ENCODE results near the gene TRAK1. TPM values are rescaled to one million over a fixed set of nuclear protein-coding genes. Genes with fewer than 3 reads are reported as not detected.
A peak's percentile ranks its signal among the peaks of the same experiment; 100 is the strongest.

Gene TRAK1
- total and polyA plus RNA-seq, 10 of the 15 experiments (the other 5 are each of a cell fraction or from before 2014, with no cell fraction given): 6.6 to 46.2 (median 23.7) TPM

DNA sequence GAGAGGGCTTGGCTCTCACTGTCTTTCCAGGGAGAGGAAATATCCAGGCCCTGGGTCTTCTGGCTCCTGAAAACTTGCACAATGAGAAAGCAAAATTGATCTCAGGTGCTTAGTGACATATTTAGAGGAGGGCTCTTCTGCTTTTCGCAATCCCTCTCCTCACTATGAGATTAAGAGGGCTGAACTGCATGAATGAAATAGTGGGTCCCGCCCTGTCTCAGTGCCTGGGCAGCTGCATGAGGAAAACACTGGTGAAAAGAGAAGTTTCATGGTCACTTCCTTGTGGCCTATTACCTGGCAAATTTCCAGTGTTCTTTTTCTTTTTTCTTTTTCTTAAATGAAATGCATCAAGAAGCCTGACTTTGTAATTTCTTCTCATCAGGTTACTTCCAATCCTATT is 73.5 kb downstream of the TRAK1 start:
- Histone ChIP-seq H3K9ac (ENCODE audit: control insufficient read depth, insufficient read depth, low read length) (no peak overlapping the region), H3K9me3 (replicated peaks; ENCODE audit: control insufficient read depth, insufficient read depth, low read length) (no peaks in the 10 kb centered on the region), H3K79me2 (ENCODE audit: control insufficient read depth, insufficient read depth, low read length) (peaks cover 26% of the 10 kb centered on the region), H4K20me1 (ENCODE audit: control insufficient read depth, insufficient read depth) (no peaks in the 10 kb centered on the region), H3K4me1 (ENCODE audit: control insufficient read depth, insufficient read depth, low read length) (peaks cover 18% of the 10 kb centered on the region), H2AFZ (ENCODE audit: control insufficient read depth, low read depth, low read length) (no peak overlapping the region), H3K27me3 (replicated peaks in 1 of 2; ENCODE audit: control insufficient read depth in 2 of 2, insufficient read depth in 2 of 2, low read length in 1 of 2) (no peaks in the 10 kb centered on the region), H3K4me2 (ENCODE audit: control insufficient read depth, insufficient read depth) (no peak overlapping the region), H3K36me3 (ENCODE audit: control insufficient read depth in 2 of 2, insufficient read depth in 2 of 2, low read length in 1 of 2) (no peaks in the 10 kb centered on the region; a peak in 1 of 4 replicates), H3K27ac (ENCODE audit: control insufficient read depth, insufficient read depth) (peak overlapping the region; percentile 30; the same call in 1 of the 2 replicates), H3K4me3 (no peak overlapping the region)
- FAIRE-seq (no peak), ATAC-seq (no peak), DNase-seq (ENCODE audit: low read depth, low spot score) (no peak)
- BruUV-seq (replicated peaks): no TSS peak
- CTCF ChIA-PET: no interaction called here
- WGBS (ENCODE audit: insufficient coverage, insufficient replicate concordance, low lambda C conversion rate, missing lambda C conversion rate): 90% methylated on average over 2 of the region's 2 CpGs
- RAD21 ChIA-PET (ENCODE audit: unreplicated experiment): no interaction called here
- TF ChIP-seq EP300 (IDR thresholded peaks at IDR 0.05; ENCODE audit: borderline replicate concordance in 1 of 2, control insufficient read depth in 1 of 2, low read depth in 2 of 2, low read length in 2 of 2): no peak
- no peak for TF ChIP-seq HDAC6 (IDR thresholded peaks at IDR 0.05; ENCODE audit: unreplicated experiment)
- SMC1A ChIA-PET (ENCODE audit: uncharacterized antibody, unreplicated experiment): no interaction called here
- intact Hi-C loops (cut with micrococcal nuclease; ENCODE audit: unreplicated experiment) (no loop called here), in situ Hi-C loops (cut with MboI) (no loop called here)
- POLR2A ChIA-PET: no interaction called here

DNA sequence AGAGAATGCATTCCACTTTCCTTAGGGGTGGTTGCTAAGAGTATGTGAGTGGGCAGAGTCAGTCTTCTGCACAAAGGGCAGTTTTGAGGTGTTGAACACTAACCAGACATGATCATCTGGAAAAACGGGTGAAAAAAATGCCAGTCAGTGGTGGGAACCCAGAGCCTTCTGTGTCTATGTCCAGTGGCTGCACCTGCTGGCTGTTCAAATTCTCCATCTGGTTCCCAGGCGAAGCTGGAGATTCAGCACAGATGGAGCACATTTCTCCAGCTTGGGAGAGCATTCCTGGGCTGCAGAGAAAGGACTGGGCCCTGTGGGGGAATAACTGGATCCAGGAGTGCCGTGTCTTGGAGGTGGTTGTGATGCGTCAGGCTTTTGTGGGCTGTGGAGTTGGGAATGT is 74.1 kb downstream of the TRAK1 start:
- ChIA-PET RAD21 (ENCODE audit: unreplicated experiment) (no interaction called here), CTCF (no interaction called here), SMC1A (ENCODE audit: uncharacterized antibody, unreplicated experiment) (no interaction called here), POLR2A (no interaction called here)
- no peak overlapping the region for H2AFZ ChIP-seq (ENCODE audit: control insufficient read depth, low read depth, low read length)
- DNase-seq (ENCODE audit: low read depth, low spot score) (no peak), ATAC-seq (no peak), FAIRE-seq (no peak)
- H3K9me3 ChIP-seq (replicated peaks; ENCODE audit: control insufficient read depth, insufficient read depth, low read length): no peaks in the 10 kb centered on the region
- H3K79me2 ChIP-seq (ENCODE audit: control insufficient read depth, insufficient read depth, low read length): peaks cover 26% of the 10 kb centered on the region
- peaks cover 17% of the 10 kb centered on the region for H3K4me1 ChIP-seq (ENCODE audit: control insufficient read depth, insufficient read depth, low read length)
- H3K4me3 ChIP-seq: no peak overlapping the region
- no peaks in the 10 kb centered on the region; a peak in 1 of 4 replicates for H3K36me3 ChIP-seq (ENCODE audit: control insufficient read depth in 2 of 2, insufficient read depth in 2 of 2, low read length in 1 of 2)
- H3K27ac ChIP-seq (ENCODE audit: control insufficient read depth, insufficient read depth): no peak overlapping the region
- 97% methylated on average over 4 of the region's 4 CpGs for WGBS (ENCODE audit: insufficient coverage, insufficient replicate concordance, low lambda C conversion rate, missing lambda C conversion rate)
- intact Hi-C loops (cut with micrococcal nuclease; ENCODE audit: unreplicated experiment): no loop called here
- in situ Hi-C loops (cut with MboI): no loop called here
- H3K9ac ChIP-seq (ENCODE audit: control insufficient read depth, insufficient read depth, low read length): no peak overlapping the region
- H3K4me2 ChIP-seq (ENCODE audit: control insufficient read depth, insufficient read depth): no peak overlapping the region
- no TSS peak for BruUV-seq (replicated peaks)
- H3K27me3 ChIP-seq (replicated peaks in 1 of 2; ENCODE audit: control insufficient read depth in 2 of 2, insufficient read depth in 2 of 2, low read length in 1 of 2): no peaks in the 10 kb centered on the region
- no peaks in the 10 kb centered on the region for H4K20me1 ChIP-seq (ENCODE audit: control insufficient read depth, insufficient read depth)
- TF ChIP-seq ESRRA (IDR thresholded peaks at IDR 0.05; ENCODE audit: low read length) (no peak), TAF1 (IDR thresholded peaks at IDR 0.05; ENCODE audit: borderline replicate concordance, low read depth, low read length) (no peak), MEF2B (IDR thresholded peaks at IDR 0.05; ENCODE audit: partially characterized antibody, poor library complexity, severe bottlenecking) (no peak), MXI1 (IDR thresholded peaks at IDR 0.05; ENCODE audit: low read depth, low read length) (no peak), POLR2AphosphoS5 (IDR thresholded peaks at IDR 0.05; ENCODE audit: low read length) (no peak), ZNF217 (IDR thresholded peaks at IDR 0.05) (no peak), RELA (IDR thresholded peaks at IDR 0.05; ENCODE audit: borderline replicate concordance, partially characterized antibody) (no peak)
- TF ChIP-seq, protein P1, sequence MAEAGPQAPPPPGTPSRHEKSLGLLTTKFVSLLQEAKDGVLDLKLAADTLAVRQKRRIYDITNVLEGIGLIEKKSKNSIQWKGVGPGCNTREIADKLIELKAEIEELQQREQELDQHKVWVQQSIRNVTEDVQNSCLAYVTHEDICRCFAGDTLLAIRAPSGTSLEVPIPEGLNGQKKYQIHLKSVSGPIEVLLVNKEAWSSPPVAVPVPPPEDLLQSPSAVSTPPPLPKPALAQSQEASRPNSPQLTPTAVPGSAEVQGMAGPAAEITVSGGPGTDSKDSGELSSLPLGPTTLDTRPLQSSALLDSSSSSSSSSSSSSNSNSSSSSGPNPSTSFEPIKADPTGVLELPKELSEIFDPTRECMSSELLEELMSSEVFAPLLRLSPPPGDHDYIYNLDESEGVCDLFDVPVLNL (IDR thresholded peaks at IDR 0.05; ENCODE audit: low read depth, low read length): no peak
- TF ChIP-seq, protein P2, sequence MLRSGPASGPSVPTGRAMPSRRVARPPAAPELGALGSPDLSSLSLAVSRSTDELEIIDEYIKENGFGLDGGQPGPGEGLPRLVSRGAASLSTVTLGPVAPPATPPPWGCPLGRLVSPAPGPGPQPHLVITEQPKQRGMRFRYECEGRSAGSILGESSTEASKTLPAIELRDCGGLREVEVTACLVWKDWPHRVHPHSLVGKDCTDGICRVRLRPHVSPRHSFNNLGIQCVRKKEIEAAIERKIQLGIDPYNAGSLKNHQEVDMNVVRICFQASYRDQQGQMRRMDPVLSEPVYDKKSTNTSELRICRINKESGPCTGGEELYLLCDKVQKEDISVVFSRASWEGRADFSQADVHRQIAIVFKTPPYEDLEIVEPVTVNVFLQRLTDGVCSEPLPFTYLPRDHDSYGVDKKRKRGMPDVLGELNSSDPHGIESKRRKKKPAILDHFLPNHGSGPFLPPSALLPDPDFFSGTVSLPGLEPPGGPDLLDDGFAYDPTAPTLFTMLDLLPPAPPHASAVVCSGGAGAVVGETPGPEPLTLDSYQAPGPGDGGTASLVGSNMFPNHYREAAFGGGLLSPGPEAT (IDR thresholded peaks at IDR 0.05; ENCODE audit: low read depth): no peak
- TF ChIP-seq, protein P3, sequence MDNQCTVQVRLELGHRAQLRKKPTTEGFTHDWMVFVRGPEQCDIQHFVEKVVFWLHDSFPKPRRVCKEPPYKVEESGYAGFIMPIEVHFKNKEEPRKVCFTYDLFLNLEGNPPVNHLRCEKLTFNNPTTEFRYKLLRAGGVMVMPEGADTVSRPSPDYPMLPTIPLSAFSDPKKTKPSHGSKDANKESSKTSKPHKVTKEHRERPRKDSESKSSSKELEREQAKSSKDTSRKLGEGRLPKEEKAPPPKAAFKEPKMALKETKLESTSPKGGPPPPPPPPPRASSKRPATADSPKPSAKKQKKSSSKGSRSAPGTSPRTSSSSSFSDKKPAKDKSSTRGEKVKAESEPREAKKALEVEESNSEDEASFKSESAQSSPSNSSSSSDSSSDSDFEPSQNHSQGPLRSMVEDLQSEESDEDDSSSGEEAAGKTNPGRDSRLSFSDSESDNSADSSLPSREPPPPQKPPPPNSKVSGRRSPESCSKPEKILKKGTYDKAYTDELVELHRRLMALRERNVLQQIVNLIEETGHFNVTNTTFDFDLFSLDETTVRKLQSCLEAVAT (IDR thresholded peaks at IDR 0.05): no peak

All from GM12878 (cell line).